Measurements from ENCODE around the gene EIF4E1B.
A peak's percentile ranks its signal among the peaks of the same experiment; 100 is the strongest.

DNA sequence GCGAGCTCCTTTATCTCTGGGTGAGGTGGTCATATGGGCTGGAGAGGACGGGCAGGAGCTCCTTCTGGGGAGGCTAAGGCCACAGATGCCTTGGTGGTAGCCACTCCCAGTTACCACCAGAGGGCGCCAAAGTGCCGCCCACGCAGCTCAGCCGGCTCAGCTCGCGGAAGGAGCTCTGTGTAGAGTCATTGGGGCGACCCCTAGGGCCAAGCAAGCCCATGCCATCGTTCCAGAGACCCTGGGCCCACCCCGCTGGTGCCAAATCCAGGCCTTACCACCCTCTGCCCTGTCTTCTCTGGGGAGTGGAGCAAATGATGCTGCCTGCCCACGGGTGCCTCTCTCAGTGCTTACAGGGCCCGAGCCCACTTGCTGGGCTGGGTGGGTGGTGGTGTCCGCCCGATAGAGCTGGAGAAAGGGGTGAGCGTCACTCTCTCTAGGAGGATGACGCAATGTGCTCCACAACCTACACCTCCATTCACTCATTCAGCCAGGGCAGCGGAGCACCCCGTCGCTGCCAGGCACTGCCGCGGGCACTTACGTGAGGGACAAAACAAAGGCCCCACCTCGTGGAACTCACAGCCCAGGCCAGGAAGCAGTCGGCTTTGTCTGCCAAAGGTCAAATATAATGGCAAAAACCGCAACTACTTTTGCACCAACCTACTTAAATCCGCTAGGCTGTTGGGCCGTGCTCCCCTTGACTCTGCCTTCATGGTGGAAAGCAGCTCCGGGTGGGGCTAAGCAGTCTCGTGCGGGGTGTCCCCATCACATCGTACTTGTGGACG is 30.6 kb downstream of the EIF4E1B start:
- TF ChIP-seq, protein P1, sequence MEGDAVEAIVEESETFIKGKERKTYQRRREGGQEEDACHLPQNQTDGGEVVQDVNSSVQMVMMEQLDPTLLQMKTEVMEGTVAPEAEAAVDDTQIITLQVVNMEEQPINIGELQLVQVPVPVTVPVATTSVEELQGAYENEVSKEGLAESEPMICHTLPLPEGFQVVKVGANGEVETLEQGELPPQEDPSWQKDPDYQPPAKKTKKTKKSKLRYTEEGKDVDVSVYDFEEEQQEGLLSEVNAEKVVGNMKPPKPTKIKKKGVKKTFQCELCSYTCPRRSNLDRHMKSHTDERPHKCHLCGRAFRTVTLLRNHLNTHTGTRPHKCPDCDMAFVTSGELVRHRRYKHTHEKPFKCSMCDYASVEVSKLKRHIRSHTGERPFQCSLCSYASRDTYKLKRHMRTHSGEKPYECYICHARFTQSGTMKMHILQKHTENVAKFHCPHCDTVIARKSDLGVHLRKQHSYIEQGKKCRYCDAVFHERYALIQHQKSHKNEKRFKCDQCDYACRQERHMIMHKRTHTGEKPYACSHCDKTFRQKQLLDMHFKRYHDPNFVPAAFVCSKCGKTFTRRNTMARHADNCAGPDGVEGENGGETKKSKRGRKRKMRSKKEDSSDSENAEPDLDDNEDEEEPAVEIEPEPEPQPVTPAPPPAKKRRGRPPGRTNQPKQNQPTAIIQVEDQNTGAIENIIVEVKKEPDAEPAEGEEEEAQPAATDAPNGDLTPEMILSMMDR (conservative IDR thresholded peaks at IDR 0.05; ENCODE audit: low read depth, low read length), result peak; percentile 91
- no peak for TF ChIP-seq EZH2 (IDR thresholded peaks at IDR 0.05; ENCODE audit: borderline replicate concordance, low read depth, low read length, poor library complexity, severe bottlenecking)
